Neutrophil (primary cell): ENCODE results near the gene RAB6B.

Experiments used
- H3K27ac ChIP-seq: fragments of 200-600 bp; sonication (generic); 2 replicates; pipeline ENCODE4 v1.5.1; 2016; ENCODE audit warnings: mild to moderate bottlenecking, moderate library complexity
- H3K27me3 ChIP-seq: fragments of 200-600 bp; sonication (generic); 2 replicates; pipeline ENCODE4 v1.6.0; 2016; ENCODE audit warnings: mild to moderate bottlenecking
- H3K36me3 ChIP-seq: fragments of 200-600 bp; sonication (generic); 2 replicates; pipeline ENCODE4 v1.5.1; 2017
- H3K4me1 ChIP-seq, 2 experiments: fragments of 200-600 bp in 1 of 2; sonication (generic) in 1 of 2; 1 replicate in 1 of 2; 2 replicates in 1 of 2; pipeline versions ENCODE4 v1.5.1 to v1.6.1; 2013 to 2016; ENCODE audit warnings: low read depth in 1 of 2, low read length in 1 of 2, mild to moderate bottlenecking in 1 of 2, moderate library complexity in 1 of 2; ENCODE audit not compliant: control insufficient read depth in 1 of 2, insufficient read depth in 1 of 2
- H3K4me3 ChIP-seq, 2 experiments: fragments of 200-600 bp in 1 of 2; sonication (generic) in 1 of 2; 1 replicate in 1 of 2; 2 replicates in 1 of 2; pipeline ENCODE4 v1.5.1; 2013 to 2016; ENCODE audit warnings: low read depth in 1 of 2, low read length in 1 of 2, mild to moderate bottlenecking in 1 of 2, moderate library complexity in 1 of 2
- H3K9me3 ChIP-seq: fragments of 200-600 bp; sonication (generic); 2 replicates; pipeline ENCODE4 v1.5.1; 2016
- CTCF ChIP-seq: fragments of 200-600 bp; sonication (generic); IDR thresholded peaks from 2 replicates; pipeline ENCODE4 v1.5.1; 2016; ENCODE audit warnings: antibody characterized with exemption

The RAB6B gene

GRCh38 chr3:133921592-133921991 lies 25.9 kb upstream of the RAB6B start:
- H3K4me3 ChIP-seq = no peak overlapping the region
- no peaks in the 10 kb centered on the region for H3K36me3 ChIP-seq
- peaks cover 27% of the 10 kb centered on the region for H3K27me3 ChIP-seq
- TF ChIP-seq CTCF = no peak
- H3K9me3 ChIP-seq = no peaks in the 10 kb centered on the region
- H3K27ac ChIP-seq = no peak overlapping the region
- no peaks in the 10 kb centered on the region for H3K4me1 ChIP-seq

GRCh38 chr3:133917144-133917543 lies 21.5 kb upstream of the RAB6B start:
- H3K4me3 ChIP-seq = no peak overlapping the region
- peaks cover 13% of the 10 kb centered on the region for H3K27me3 ChIP-seq
- H3K4me1 ChIP-seq = no peaks in the 10 kb centered on the region
- no peaks in the 10 kb centered on the region for H3K9me3 ChIP-seq
- no peak overlapping the region for H3K27ac ChIP-seq
- no peaks in the 10 kb centered on the region for H3K36me3 ChIP-seq
- TF ChIP-seq CTCF = no peak

GRCh38 chr3:133915685-133916658 lies 20.3 kb upstream of the RAB6B start:
- TF ChIP-seq CTCF = no peak
- H3K4me1 ChIP-seq = no peaks in the 10 kb centered on the region
- H3K27ac ChIP-seq = no peak overlapping the region
- no peaks in the 10 kb centered on the region for H3K9me3 ChIP-seq
- no peak overlapping the region for H3K4me3 ChIP-seq
- no peaks in the 10 kb centered on the region for H3K36me3 ChIP-seq
- H3K27me3 ChIP-seq = peaks cover 14% of the 10 kb centered on the region

DNA sequence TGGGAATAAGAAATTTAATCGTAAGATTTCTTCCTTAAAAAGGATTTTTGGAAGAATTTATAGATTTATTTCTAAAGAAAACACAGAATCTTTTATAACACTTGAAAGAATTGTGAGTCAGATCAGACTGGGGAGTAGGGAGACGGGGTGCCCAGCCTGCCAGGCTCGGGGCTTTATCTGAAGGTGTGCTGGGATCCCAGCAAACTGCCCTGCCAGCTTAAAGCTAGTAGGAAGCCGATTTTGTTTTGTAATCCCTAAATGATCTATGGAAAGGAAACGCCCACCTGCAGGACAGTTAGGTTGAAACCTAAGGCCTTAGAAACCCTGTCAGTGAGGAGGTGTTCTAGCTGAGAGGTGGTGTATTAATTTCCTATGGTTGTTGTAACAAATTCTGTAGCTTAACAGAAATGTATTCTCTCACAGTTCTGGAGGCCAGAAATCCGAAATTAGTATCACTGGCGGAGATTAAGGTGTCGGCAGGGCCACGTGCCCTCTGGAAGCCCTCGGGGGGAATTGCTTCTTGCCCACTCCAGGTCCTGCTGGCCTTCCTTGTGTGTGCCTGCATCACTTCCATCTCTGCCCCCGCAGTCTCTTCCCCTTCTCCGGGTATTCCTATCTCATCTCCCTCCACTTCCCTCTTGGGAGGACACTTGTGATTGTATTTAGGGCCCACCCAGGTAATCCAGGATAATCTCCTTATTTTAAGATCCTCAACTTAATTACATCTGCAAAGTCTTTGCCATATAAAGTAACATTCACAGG lies 19.3 kb upstream of the RAB6B start:
- no peaks in the 10 kb centered on the region for H3K4me1 ChIP-seq
- no peak overlapping the region for H3K4me3 ChIP-seq
- TF ChIP-seq CTCF = no peak
- peaks cover 14% of the 10 kb centered on the region for H3K27me3 ChIP-seq
- no peaks in the 10 kb centered on the region for H3K36me3 ChIP-seq
- no peaks in the 10 kb centered on the region for H3K9me3 ChIP-seq
- H3K27ac ChIP-seq = no peak overlapping the region

- TF ChIP-seq CTCF = no peak
- H3K27ac ChIP-seq = no peak overlapping the region
- H3K4me1 ChIP-seq = no peaks in the 10 kb centered on the region
- peaks cover 7% of the 10 kb centered on the region for H3K27me3 ChIP-seq
- no peaks in the 10 kb centered on the region for H3K36me3 ChIP-seq
- no peaks in the 10 kb centered on the region for H3K9me3 ChIP-seq
- H3K4me3 ChIP-seq = no peak overlapping the region
Measured at GRCh38 chr3:133910422-133910821, 14.7 kb upstream of the RAB6B start.
